Mesothelial cell of epicardium (in vitro differentiated cells): ENCODE measurements around the gene FDPS. TPM values are rescaled to one million over a fixed set of nuclear protein-coding genes. Genes with fewer than 3 reads are reported as not detected.

ENCODE experiments used
- DNase-seq, 2 experiments: peaks; one replicate each; pipeline ENCODE4 v3.0.0; 2021; ENCODE audit warnings: low spot score in 2 of 2; ENCODE audit not compliant: unreplicated experiment in 2 of 2
- H3K27ac Mint-ChIP-seq: 2 replicates; pipeline ENCODE4 v1.8.0; 2021; ENCODE audit warnings: mixed read lengths
- H3K27me3 Mint-ChIP-seq: 2 replicates; pipeline ENCODE4 v1.8.0; 2021; ENCODE audit warnings: low read depth, mixed read lengths
- H3K36me3 Mint-ChIP-seq: 2 replicates; pipeline ENCODE4 v1.8.0; 2021; ENCODE audit warnings: mixed read lengths
- H3K4me1 Mint-ChIP-seq: 2 replicates; pipeline ENCODE4 v1.8.0; 2021; ENCODE audit warnings: mixed read lengths
- H3K4me3 Mint-ChIP-seq: 2 replicates; pipeline ENCODE4 v1.8.0; 2021; ENCODE audit warnings: mild to moderate bottlenecking, moderate library complexity, mixed read lengths
- H3K9me3 Mint-ChIP-seq: 2 replicates; pipeline ENCODE4 v1.8.0; 2021; ENCODE audit warnings: mixed read lengths
- total RNA-seq: library from RNA; stranded (reverse); gene quantifications from 3 replicates; pipeline ENCODE4 v1.2.1, GENCODE V29; 2021
- TF ChIP-seq, protein P1 (sequence below): fragments of 200-600 bp; sonication (generic); IDR thresholded peaks from one replicate; pipeline ENCODE4 v1.5.0; 2021; ENCODE audit warnings: antibody characterized with exemption; ENCODE audit not compliant: unreplicated experiment

The FDPS gene
- total RNA-seq, 1 donor from 2014 or later, result 153 TPM

DNA sequence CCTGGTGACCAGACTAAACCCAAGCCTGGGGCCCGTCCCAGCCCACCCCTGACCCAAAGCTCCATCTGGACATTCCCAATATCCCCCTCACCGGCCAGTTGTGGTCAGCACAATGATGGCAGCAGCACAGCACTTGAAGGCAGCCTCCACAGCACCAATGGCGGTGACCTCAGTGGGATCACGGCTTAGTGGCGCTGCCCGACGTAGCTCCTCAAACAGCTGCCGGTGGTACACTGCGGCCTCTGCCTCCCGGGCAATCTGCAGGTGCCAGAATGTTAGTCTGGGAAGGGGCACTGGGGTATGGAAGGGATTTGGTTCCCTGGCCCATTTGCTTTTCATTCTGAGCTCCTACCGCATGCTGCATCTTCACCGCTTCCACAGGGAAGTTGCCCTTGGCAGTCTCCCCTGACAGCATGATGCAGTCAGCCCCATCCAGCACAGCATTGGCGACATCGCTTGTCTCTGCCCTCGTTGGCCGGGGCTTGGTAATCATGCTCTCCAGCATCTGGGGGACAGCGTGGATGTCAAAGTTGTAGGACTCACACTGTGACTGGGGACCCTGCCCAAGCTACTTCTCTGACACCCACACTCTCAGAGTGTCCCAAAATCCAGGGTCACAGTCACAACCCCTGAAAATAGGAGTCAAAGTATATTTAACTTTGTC, 15.4 kb upstream of the FDPS start:
- Mint-ChIP-seq H3K27ac (no peak overlapping the region), H3K36me3 (peaks cover 8% of the 10 kb centered on the region), H3K4me3 (no peak overlapping the region), H3K27me3 (peaks cover 5% of the 10 kb centered on the region), H3K4me1 (peaks cover 13% of the 10 kb centered on the region), H3K9me3 (no peaks in the 10 kb centered on the region)
- DNase-seq, result no peak
- TF ChIP-seq, protein P1, sequence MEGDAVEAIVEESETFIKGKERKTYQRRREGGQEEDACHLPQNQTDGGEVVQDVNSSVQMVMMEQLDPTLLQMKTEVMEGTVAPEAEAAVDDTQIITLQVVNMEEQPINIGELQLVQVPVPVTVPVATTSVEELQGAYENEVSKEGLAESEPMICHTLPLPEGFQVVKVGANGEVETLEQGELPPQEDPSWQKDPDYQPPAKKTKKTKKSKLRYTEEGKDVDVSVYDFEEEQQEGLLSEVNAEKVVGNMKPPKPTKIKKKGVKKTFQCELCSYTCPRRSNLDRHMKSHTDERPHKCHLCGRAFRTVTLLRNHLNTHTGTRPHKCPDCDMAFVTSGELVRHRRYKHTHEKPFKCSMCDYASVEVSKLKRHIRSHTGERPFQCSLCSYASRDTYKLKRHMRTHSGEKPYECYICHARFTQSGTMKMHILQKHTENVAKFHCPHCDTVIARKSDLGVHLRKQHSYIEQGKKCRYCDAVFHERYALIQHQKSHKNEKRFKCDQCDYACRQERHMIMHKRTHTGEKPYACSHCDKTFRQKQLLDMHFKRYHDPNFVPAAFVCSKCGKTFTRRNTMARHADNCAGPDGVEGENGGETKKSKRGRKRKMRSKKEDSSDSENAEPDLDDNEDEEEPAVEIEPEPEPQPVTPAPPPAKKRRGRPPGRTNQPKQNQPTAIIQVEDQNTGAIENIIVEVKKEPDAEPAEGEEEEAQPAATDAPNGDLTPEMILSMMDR, result no peak

DNA sequence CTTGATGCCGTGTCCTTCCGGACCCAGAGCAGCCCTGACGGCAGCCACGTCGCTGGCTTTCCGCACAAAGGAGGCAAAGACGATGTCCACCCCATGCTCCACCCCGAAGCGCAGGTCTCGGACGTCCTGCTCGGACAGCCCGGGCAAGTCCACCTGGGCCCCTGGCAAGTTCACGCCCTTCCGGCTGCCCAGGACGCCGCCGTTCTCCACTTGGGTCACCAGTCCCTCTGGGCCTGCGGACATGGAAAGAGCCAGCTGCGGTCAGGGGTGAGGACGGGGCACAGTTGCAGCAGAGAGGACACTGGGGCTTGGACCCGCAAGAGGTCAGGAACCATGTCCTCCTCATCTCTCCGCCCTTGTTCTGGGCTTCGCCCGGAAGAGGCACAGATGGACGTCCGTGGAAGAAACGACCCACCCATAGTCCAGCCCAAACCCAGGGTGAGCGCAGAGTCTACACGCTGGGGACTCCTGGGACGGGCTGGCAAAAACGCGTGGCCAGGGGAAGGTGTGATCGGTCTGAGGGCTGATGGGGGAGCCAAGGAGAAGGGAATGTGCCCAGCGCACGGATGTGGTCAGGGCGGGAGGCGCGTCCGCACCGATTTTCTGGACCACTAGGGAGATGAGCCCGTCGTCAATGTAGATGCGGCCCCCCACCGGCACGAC, 14.0 kb upstream of the FDPS start:
- Mint-ChIP-seq H3K4me3 (no peak overlapping the region), H3K9me3 (no peaks in the 10 kb centered on the region), H3K36me3 (no peaks in the 10 kb centered on the region), H3K27ac (no peak overlapping the region), H3K4me1 (peaks cover 13% of the 10 kb centered on the region), H3K27me3 (peaks cover 5% of the 10 kb centered on the region)
- no peak for DNase-seq
- TF ChIP-seq, protein P1, result no peak

DNA sequence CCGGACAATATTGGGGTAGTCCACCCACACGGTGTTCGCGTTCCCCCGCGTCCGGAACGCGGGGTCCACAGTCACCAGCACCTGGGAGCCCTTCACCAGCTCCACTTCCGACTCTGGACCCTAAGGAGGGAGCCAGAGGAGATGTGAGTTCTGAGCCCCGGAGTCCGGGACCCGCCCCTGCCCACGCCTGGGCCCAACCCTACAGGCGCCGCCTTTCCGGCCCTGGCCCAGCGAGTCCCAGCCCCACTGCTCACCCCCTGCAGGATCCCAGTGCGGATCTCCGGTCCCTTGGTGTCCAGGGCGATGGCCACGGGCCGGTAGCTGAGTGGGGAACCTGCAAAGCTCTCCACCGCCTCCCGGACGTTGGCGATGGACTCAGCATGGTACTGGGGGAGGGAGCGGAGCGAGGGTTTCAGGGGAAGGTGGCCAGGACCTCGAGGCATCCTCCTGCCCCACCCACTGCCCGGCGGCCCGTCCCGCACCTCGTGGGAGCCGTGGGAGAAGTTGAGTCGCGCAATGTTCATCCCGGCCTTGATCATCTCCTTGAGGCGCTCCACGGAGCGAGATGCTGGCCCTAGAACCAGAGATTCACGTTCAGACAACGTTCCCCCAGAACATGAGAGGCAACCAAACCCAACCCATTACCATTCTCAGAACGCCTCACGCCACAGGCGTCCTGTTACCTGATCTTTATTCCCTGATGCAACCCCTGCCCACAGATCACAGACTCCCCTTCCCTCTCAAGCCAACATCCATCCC, 13.3 kb upstream of the FDPS start:
- Mint-ChIP-seq H3K27ac (no peak overlapping the region), H3K4me1 (peaks cover 13% of the 10 kb centered on the region), H3K27me3 (peaks cover 5% of the 10 kb centered on the region), H3K9me3 (no peaks in the 10 kb centered on the region), H3K36me3 (no peaks in the 10 kb centered on the region), H3K4me3 (no peak overlapping the region)
- TF ChIP-seq, protein P1, result no peak
- no peak for DNase-seq

DNA sequence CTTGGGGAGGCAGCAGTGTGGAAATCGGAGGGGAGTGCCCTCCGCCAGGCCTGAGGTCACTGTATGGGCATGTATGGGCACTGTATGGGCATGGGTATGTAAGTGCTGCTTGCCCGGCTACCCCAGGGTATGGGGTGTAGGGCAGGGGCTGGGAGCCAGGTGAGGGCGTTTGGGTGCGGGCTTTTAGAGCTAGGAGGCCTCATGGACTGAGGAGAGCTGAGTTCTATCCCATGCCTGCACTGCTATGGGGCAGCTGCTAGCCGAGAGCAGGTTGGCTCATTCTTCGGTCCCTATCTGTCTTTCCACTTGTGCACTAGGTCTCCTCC, 12.8 kb upstream of the FDPS start:
- DNase-seq, result no peak
- H3K27me3 Mint-ChIP-seq, result peaks cover 5% of the 10 kb centered on the region
- TF ChIP-seq, protein P1, result no peak
- H3K27ac Mint-ChIP-seq, result no peak overlapping the region
- H3K36me3 Mint-ChIP-seq, result no peaks in the 10 kb centered on the region
- H3K9me3 Mint-ChIP-seq, result no peaks in the 10 kb centered on the region
- H3K4me1 Mint-ChIP-seq, result peaks cover 13% of the 10 kb centered on the region
- no peak overlapping the region for H3K4me3 Mint-ChIP-seq

DNA sequence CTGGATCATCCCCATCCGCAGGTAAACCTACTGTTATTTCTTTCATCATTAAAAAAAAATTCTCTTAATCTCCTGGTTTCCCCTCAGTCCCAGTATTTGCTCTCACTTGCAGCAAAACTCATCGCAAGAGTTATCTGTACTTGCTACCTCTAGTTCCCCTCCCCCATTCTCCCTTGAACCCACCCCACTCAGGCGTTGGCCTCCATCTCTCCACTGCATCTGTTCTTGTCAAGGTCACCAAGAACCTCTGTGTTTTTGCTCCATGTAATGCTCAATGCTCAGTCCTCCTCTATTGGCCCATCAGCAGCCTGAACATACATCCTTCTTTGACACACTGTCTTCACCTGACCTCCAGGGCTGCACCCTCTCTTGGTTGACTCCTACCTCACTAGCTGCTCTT, 12.0 kb upstream of the FDPS start:
- DNase-seq, result no peak
- H3K27ac Mint-ChIP-seq, result no peak overlapping the region
- H3K4me3 Mint-ChIP-seq, result no peak overlapping the region
- peaks cover 13% of the 10 kb centered on the region for H3K4me1 Mint-ChIP-seq
- peaks cover 5% of the 10 kb centered on the region for H3K27me3 Mint-ChIP-seq
- no peaks in the 10 kb centered on the region for H3K36me3 Mint-ChIP-seq
- no peaks in the 10 kb centered on the region for H3K9me3 Mint-ChIP-seq
- TF ChIP-seq, protein P1, result no peak
